Astrocyte of the cerebellum (primary cell): ENCODE data around the gene ZEB2.
"Not testable (repeated sequence)": the region's sequence is repeated elsewhere in the genome, so short reads cannot be mapped to it uniquely, and the experiment has no call there.

ENCODE experiments used
- DNase-seq: peaks from one replicate; pipeline ENCODE4 v3.0.0-alpha.2; 2011; ENCODE audit warnings: low read depth
- H3K4me3 ChIP-seq: 2 replicates; pipeline ENCODE4 v1.5.1; 2011; ENCODE audit warnings: mild to moderate bottlenecking, low read depth, low read length, moderate library complexity
- CTCF ChIP-seq: IDR thresholded peaks from 2 replicates; pipeline ENCODE4 v1.5.1; 2012; ENCODE audit warnings: low read length, low read depth, moderate library complexity, mild to moderate bottlenecking; ENCODE audit errors: missing control alignments
- in situ Hi-C: cut with HindIII; loops from 2 replicates; pipeline ENCODE4 v1.10.0; 2017; ENCODE audit warnings: low sequenced_read_pairs

The ZEB2 gene

GRCh38 chr2:144366825-144367429 lies 153.0 kb downstream of the ZEB2 start:
- no peak for TF ChIP-seq CTCF
- H3K4me3 ChIP-seq: no peak overlapping the region
- in situ Hi-C loops: no loop called here
- DNase-seq: no peak

GRCh38 chr2:144364944-144365738 lies 154.8 kb downstream of the ZEB2 start:
- no peak for TF ChIP-seq CTCF
- in situ Hi-C loops: no loop called here
- peak; percentile 93 for DNase-seq
- no peak overlapping the region for H3K4me3 ChIP-seq

- in situ Hi-C loops, DNase-seq, H3K4me3 ChIP-seq: not testable (repeated sequence)
Observed at GRCh38 chr2:144364247-144364646, 155.7 kb downstream of the ZEB2 start.

GRCh38 chr2:144362401-144362800 lies 157.5 kb downstream of the ZEB2 start:
- in situ Hi-C loops: no loop called here
- TF ChIP-seq CTCF: no peak
- no peak for DNase-seq

GRCh38 chr2:144361742-144362141 lies 158.2 kb downstream of the ZEB2 start:
- in situ Hi-C loops: no loop called here
- H3K4me3 ChIP-seq: no peak overlapping the region
- no peak for TF ChIP-seq CTCF
- DNase-seq: no peak

More at GRCh38 chr2:144362401-144362800, 157.5 kb downstream of the ZEB2 start:
- H3K4me3 ChIP-seq: no peak overlapping the region

- H3K4me3 ChIP-seq: no peak overlapping the region
- in situ Hi-C loops: no loop called here
- no peak for TF ChIP-seq CTCF
- no peak for DNase-seq
Observed at GRCh38 chr2:144359684-144360083, 160.2 kb downstream of the ZEB2 start.

GRCh38 chr2:144358979-144359541 lies 160.9 kb downstream of the ZEB2 start:
- no peak for DNase-seq
- in situ Hi-C loops: no loop called here
- no peak for TF ChIP-seq CTCF
- no peak overlapping the region for H3K4me3 ChIP-seq
